Middle frontal gyrus (tissue), 1 donor: ENCODE results near the gene G6PC3.
A peak's percentile ranks its signal among the peaks of the same experiment; 100 is the strongest.
"Not testable (repeated sequence)": the region's sequence is repeated elsewhere in the genome, so short reads cannot be mapped to it uniquely, and the experiment has no call there.

ENCODE experiments used
- DNase-seq: peaks from one replicate; pipeline ENCODE4 v3.0.0-alpha.2; 2015; ENCODE audit warnings: low spot score; ENCODE audit errors: extremely low spot score

The G6PC3 gene

GRCh38 chr17:44105941-44106340 lies 35.4 kb downstream of the G6PC3 start:
- no peak for DNase-seq

- no peak for DNase-seq
These were observed 36.3 kb downstream of the G6PC3 start for GRCh38 chr17:44106801-44107200.

GRCh38 chr17:44108440-44109311 lies 38.1 kb downstream of the G6PC3 start:
- no peak for DNase-seq

- no peak for DNase-seq
These were observed 38.7 kb downstream of the G6PC3 start for GRCh38 chr17:44109312-44109630.

GRCh38 chr17:44110011-44110686 lies 39.6 kb downstream of the G6PC3 start:
- no peak for DNase-seq

- peak; percentile 87 for DNase-seq
These were observed 40.5 kb downstream of the G6PC3 start for GRCh38 chr17:44110823-44111633.

- no peak for DNase-seq
These were observed 41.2 kb downstream of the G6PC3 start for GRCh38 chr17:44111777-44112176.

- no peak for DNase-seq
These were observed 42.0 kb downstream of the G6PC3 start for GRCh38 chr17:44112284-44113280.

- DNase-seq, result no peak
These were observed 42.8 kb downstream of the G6PC3 start for GRCh38 chr17:44113382-44113781.

- no peak for DNase-seq
These were observed 43.6 kb downstream of the G6PC3 start for GRCh38 chr17:44113868-44114840.

- DNase-seq, result no peak
These were observed 45.3 kb downstream of the G6PC3 start for GRCh38 chr17:44115585-44116415.

GRCh38 chr17:44117351-44117750 lies 46.8 kb downstream of the G6PC3 start:
- DNase-seq, result no peak

GRCh38 chr17:44118427-44119050 lies 48.0 kb downstream of the G6PC3 start:
- DNase-seq, result no peak

GRCh38 chr17:44119062-44119461 lies 48.5 kb downstream of the G6PC3 start:
- DNase-seq, result no peak

GRCh38 chr17:44119798-44120197 lies 49.3 kb downstream of the G6PC3 start:
- no peak for DNase-seq

- DNase-seq, result not testable (repeated sequence)
These were observed 49.7 kb downstream of the G6PC3 start for GRCh38 chr17:44120281-44120680.

GRCh38 chr17:44120851-44121605 lies 50.5 kb downstream of the G6PC3 start:
- DNase-seq, result no peak
